Fibroblast of gingiva (primary cell): ENCODE data around the gene KCTD8.

Experiments
- DNase-seq: peaks from one replicate; pipeline ENCODE4 v3.0.0-alpha.2; 2011; ENCODE audit warnings: low read depth

KCTD8 gene

DNA sequence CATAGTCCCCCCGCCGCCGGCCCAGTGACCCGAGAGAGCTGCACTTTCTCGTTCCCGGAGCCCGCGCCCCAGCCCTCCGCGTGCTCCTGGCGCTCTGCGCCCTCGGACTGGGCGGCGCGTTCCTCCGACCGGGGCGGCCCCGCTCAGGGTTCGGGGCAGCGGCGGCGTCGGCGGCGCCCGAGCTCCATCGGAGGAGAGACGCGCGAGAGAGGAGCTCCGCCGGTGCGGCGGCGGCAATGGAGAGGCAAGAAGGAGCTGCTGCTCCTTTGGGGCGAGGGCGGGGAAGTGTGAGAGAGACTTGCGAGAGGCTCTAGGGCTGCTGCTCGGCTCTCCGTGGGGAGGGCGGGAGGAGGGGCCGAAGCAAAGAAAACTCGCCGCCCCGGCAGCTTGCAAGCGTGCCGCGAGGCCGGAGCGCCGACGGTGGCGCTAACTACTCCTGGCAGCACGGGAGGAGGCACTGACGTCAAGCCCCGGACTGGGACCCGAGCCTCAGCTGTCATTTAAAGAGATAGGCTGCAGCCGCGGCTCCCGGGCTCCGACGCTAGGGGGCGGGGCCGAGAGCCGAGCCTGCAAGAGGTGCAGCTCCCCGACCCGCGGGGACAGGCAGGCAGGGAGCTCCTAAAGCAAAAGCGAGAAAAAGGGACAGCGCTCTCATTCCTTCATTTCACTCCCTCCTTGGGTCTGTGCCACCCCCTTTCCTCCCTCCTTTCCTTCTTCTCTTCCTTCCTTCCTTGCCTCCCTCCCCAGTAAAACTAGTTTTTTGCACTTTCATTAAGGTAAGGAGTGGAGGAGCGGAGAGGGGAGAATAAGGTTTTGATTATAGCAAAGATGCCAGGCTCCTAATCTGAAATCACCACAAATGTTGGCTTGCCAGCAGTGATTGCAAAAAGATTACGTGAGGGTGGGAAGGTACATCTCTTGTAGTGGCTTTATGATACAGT lies at the start of gene KCTD8:
Gene KCTD8, minus strand, starts transcription at position 289 of the 941 bp plus-strand sequence.
- peak; percentile 4 for DNase-seq

- DNase-seq = no peak
Observed at GRCh38 chr4:44494810-44495701, 46.4 kb upstream of the KCTD8 start.

- no peak for DNase-seq
Observed at GRCh38 chr4:44493924-44494323, 45.3 kb upstream of the KCTD8 start.

DNA sequence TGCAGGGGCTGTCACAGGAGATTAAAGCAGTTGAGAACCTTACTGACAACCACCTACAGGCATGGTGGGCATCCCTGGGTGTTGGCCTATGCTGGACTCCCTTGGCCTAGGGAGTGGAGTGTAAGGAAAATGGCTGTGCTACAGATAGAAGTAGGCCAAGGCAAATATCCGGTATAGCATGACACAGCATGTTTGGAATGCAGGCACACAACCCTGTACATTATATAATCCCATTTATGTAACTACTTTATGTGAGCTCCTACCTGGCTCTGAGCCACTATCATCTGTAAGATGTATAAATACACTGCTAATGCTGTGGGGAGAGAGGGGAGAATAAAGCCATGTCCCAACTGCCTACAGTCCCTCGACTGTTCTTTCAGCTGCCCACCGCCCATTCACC lies 38.7 kb upstream of the KCTD8 start:
- DNase-seq = no peak

- DNase-seq = no peak
Observed at GRCh38 chr4:44479731-44480130, 31.1 kb upstream of the KCTD8 start.

DNA sequence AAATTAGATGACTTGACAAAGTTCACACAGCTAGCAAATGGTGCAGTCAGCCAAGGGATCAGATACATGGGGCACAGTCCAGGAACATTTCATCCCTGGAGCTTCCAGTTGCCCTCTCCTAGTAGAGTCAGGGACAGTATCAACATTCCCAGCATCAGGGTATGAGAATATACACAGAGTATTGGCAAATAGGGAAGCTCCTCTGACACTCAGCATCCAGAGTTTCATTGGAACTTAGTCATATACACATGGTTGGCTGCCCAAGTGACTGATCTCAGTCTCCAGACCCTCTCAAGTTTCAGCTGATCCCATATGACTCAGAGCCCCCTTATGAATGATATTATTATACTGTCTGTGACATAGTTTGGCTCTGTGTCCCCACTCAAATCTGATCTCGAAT lies 13.7 kb upstream of the KCTD8 start:
- DNase-seq = no peak

DNA sequence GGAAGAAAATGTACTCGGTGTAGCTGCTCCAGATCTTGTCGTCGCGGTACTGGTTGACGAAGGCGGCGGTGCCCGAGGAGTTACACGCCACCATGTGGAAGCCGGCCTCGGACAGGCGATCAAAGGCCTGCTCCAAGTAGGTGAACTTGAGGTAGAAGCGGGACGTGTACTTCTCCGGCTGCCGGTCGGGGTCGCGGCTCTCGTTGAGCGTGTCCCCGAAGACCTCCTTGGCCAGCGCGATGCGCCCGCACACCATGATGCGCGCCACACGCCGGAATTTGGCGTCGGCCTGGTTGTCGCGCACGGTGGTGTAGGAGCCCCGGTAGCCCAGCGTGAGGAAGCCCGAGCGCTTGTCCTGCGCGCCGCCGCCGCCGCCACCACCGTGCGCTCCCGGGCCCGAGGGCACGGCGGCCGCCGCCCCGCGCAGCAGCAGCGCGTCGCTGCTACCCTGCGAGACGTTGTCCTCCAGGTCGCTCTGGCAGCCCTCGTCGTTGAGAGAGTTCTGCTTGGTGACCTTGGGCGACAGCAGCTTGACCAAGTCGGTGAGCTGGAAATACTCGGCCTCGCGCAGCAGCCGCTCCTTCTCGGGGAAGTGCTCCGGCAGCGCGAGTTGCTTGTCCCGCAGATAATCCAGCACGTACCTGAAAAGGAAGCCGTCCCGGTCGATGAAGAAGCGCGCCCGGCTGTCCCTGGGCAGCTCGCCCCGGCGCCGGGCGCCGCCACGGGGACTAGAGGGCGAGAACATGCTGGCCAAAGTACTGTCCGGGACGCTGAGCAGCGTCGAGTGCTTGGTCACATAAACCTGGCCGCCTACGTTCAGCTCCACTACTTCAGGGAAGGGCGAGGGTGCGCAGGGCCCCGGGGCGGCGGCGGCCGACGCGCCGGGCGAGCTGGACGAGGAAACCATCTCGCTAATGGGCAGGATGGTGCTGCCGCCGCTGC lies 775 bp downstream of the KCTD8 start:
- no peak for DNase-seq

- DNase-seq = no peak
Observed at GRCh38 chr4:44446801-44447562, 1.6 kb downstream of the KCTD8 start.

- no peak for DNase-seq
Observed at GRCh38 chr4:44446191-44446590, 2.4 kb downstream of the KCTD8 start.

DNA sequence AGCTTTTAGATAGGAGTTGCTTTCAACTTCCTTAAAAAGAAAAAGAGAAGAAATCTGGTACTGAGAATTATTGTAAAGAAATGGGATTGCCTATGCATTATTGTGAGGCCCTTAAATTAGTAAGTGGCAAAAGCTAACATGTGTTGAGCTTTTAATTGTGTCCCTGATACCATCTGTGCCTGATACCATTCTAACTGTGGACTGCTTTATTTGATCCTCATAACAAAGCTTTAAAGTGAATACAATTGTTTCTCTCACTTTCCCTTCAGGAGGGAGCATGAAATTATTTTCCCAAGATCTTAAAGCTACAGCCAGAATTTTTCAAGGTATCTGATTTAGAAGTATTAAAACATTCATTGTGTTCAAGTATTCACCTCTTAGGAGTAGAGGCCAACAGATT lies 9.9 kb downstream of the KCTD8 start:
- DNase-seq = no peak

DNA sequence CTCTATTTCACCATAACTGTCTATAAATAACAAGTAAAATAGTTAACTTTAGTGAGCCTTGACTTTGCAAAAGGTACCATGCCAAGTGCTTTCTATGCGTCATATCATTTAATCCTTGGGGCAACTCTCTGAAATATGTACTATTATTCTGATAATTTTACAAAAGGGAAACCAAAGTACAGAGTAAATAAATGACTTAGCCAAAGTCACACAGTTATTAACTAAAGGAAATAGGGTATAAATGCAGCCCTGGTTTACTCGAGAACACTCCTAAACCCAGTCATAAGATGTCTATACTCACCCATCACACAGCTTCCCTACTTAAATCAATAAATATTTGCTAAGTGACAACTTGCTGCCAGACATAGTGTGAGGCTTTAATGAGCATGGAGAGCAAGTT lies 14.4 kb downstream of the KCTD8 start:
- no peak for DNase-seq

DNA sequence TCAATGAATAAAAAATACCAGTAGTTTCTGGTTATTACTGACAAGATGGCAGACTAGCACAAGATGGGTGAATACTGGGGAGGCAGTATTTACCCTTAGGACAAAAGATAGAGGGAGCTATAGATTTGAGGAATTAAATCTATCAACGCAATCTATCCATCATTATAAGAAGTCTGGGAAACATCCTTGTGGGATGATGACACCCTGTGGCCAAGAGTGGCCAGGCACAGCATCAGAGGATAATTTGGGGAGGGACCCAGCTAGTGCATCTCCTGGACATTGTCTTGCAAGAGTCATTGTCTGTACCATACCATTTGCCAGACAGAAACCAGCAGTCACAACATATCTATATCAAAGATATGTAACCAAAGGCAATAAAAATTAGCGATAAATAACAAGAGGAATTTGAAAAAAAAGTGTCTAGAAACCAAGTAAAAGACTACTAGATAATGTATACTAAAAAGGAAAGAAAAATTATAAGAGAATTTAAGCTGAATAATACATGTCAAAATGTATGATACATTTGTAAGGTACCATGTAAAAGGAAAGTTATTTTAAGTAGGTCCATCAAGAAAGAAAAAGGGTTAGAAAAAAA lies 22.9 kb downstream of the KCTD8 start:
- no peak for DNase-seq

DNA sequence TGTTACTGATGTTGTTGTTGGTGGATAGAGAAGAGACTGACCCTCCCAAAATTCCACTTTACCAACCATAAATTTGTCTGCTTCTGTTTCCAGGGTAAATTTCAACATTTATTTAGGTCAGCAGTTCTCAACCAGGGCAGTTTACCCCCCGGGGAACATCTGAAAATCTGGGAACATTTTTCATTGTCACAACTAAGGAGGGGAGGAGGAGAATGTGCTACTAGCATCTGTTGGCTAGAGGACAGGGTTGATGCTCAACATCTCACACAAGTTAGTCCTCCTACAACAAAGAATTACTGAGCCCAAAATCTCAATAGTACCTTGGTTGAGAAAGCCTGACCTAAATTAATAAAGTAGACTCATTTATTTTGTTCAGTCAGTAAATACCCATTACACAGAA lies 25.7 kb downstream of the KCTD8 start:
- DNase-seq = no peak

GRCh38 chr4:44421330-44422065 lies 27.1 kb downstream of the KCTD8 start:
- no peak for DNase-seq

- no peak for DNase-seq
Observed at GRCh38 chr4:44415251-44415650, 33.4 kb downstream of the KCTD8 start.

- DNase-seq = no peak
Observed at GRCh38 chr4:44368413-44369167, 80.0 kb downstream of the KCTD8 start.

DNA sequence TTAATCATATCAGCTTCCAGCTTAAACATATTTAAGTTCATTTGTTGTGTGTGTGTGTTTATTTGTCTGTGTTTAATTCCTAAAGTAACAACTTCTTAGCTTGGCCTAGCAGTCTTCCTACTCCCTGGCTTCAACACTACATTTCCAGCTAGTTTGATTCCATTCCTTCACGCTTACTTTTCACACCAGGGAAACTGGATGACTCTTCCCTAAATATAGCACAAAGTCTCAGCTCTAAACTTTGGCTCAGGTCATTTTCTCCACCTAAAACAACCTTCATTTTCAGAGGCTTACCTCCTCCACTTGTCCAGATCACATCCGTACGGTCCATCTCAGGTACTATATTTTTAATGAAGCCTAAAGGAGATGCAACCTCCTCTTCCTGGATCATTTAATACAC lies 94.4 kb downstream of the KCTD8 start:
- no peak for DNase-seq

DNA sequence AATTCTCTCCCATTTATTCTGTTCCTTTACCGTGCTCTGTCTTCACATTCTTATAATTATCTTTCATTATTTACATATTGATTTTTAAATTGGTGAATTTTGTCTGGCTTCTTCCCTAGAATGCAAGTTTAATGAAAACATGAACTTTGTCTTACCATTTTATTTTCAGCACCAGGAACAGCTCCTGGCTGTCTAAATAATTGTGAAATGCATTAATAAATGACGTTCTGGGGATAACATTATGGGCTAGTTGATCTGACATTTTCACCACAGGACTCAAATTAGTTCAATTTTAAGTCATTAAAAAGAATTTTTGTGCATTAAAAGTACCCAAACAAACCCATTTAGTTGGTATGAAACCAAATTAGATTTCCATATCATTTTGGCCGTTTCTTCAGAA lies 97.5 kb downstream of the KCTD8 start:
- no peak for DNase-seq

DNA sequence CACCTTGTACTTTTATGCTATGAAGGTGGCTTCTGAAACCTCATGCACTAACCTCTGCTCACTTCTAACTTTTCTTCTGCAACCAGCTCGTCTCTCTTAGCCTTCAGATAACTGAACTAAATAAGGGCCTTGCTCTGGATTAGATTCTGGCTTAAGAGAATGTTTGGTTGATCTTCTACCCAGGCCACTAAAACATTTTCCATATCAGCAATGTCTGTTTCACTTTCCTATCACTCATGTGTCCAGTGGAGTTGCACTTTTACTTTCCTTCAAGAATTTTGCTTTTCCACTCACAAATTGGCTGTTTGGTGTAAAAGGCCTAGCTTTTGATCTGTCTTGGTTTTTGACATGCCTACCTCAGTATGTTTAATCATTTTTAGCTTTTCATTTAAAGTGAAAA lies 105.8 kb downstream of the KCTD8 start:
- no peak for DNase-seq
